HepG2 (cell line): Measurements from ENCODE around the gene NFE2L3. TPM values are rescaled to one million over a fixed set of nuclear protein-coding genes. Genes with fewer than 3 reads are reported as not detected.

Source experiments
- ATM ChIP-seq: fragments of 450-650 bp; IDR thresholded peaks from 2 replicates; pipeline ENCODE4 v1.7.1; 2017; ENCODE audit warnings: mild to moderate bottlenecking, borderline replicate concordance
- MLLT10 ChIP-seq: sonication (generic); formaldehyde crosslinking; IDR thresholded peaks from 2 replicates; pipeline ENCODE4 v1.4.0; 2020; ENCODE audit warnings: missing genetic modification reagents
- NFIC ChIP-seq: IDR thresholded peaks from 2 replicates; pipeline ENCODE4 v1.6.1; 2012; ENCODE audit warnings: mild to moderate bottlenecking, low read length, inconsistent platforms
- RELA ChIP-seq: sonication (generic); formaldehyde crosslinking; IDR thresholded peaks from 2 replicates; pipeline ENCODE4 v1.4.0; 2020; ENCODE audit warnings: missing genetic modification reagents
- SNRNP70 ChIP-seq: fragments of 200-400 bp; formaldehyde crosslinking; IDR thresholded peaks from 2 replicates; pipeline ENCODE4 v1.6.1; 2017; ENCODE audit warnings: mild to moderate bottlenecking, low read depth, low read length, moderate library complexity
- TCF7 ChIP-seq: sonication (generic); IDR thresholded peaks from 2 replicates; pipeline ENCODE4 v1.6.1; 2016; ENCODE audit warnings: antibody characterized with exemption, low read depth
- ZC3H13 ChIP-seq: sonication (generic); formaldehyde crosslinking; IDR thresholded peaks from 2 replicates; pipeline ENCODE4 v1.8.1; 2023; ENCODE audit warnings: mild to moderate bottlenecking, missing genetic modification reagents, moderate library complexity
- ZFP90 ChIP-seq: sonication (generic); formaldehyde crosslinking; IDR thresholded peaks from 2 replicates; pipeline ENCODE4 v1.8.0; 2022; ENCODE audit warnings: missing genetic modification reagents, mild to moderate bottlenecking, inconsistent platforms, borderline replicate concordance
- polyA plus RNA-seq, 8 experiments: library from polyadenylated mRNA; depleted of rRNA in 3 of 8; stranded (reverse) in 7 of 8; unstranded in 1 of 8; fragments of >200 nt; fragmentation: Illumina TruSeq in 4 of 8; extraction: Trizol in 4 of 8; gene quantifications; 2 replicates each; pipeline versions ENCODE4 v1.2.1 to v1.2.3, GENCODE V29; 2011 to 2016; ENCODE audit warnings: low read depth in 4 of 8, missing spikeins in 1 of 8, mixed read lengths in 1 of 8; ENCODE audit not compliant: insufficient read depth in 1 of 8
- total RNA-seq, 5 experiments: library from RNA; depleted of rRNA; stranded (reverse); fragments of >200 nt; fragmentation: Illumina TruSeq; extraction: Trizol; gene quantifications; 2 replicates each; pipeline ENCODE4 v1.2.3, GENCODE V29; 2016; ENCODE audit warnings: low read depth in 1 of 5
- TF ChIP-seq, protein P1 (sequence below): sonication (generic); formaldehyde crosslinking; IDR thresholded peaks from 2 replicates; pipeline ENCODE4 v1.4.0; 2020; ENCODE audit warnings: missing genetic modification reagents
- TF ChIP-seq, protein P2 (sequence below): sonication (generic); formaldehyde crosslinking; IDR thresholded peaks from 2 replicates; pipeline ENCODE4 v1.5.1; 2020; ENCODE audit warnings: missing genetic modification reagents, mild to moderate bottlenecking, borderline replicate concordance
- TF ChIP-seq, protein P3 (sequence below): sonication (generic); formaldehyde crosslinking; IDR thresholded peaks from 2 replicates; pipeline ENCODE4 v1.9.0; 2021; ENCODE audit warnings: mild to moderate bottlenecking, missing genetic modification reagents
- TF ChIP-seq, protein P4 (sequence below): sonication (generic); formaldehyde crosslinking; IDR thresholded peaks from 2 replicates; pipeline ENCODE4 v1.9.0; 2022; ENCODE audit warnings: low read depth, missing genetic modification reagents
- TF ChIP-seq, protein P5 (sequence below): sonication (generic); formaldehyde crosslinking; IDR thresholded peaks from 2 replicates; pipeline ENCODE4 v1.4.0; 2020; ENCODE audit warnings: missing genetic modification reagents

Gene NFE2L3
- total and polyA plus RNA-seq, 2 of the 13 experiments (the other 11 are each of a cell fraction or from before 2014, with no cell fraction given), result 11.4 to 19.4 TPM

DNA sequence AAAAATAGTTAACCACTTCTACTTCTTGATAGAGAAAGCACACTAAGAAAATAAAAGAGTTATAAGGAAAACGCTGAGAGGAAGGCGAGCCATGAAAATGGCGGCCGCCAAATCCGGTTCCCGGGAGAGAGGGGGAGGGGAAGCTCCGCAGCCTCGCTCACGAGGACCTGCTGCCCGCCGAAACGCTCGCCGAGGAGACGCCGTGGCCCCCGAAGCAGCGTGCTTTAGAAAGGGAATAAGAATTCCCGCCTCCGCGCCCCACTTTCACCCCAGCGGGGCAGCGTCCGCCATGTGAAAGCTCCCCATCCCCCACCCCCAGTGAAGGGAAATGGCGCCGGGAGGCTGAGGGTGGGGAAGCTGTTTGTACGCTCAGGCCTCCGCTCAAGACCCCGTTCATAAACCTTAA lies 48.0 kb downstream of the NFE2L3 start (continued):
- TF ChIP-seq, protein P1, sequence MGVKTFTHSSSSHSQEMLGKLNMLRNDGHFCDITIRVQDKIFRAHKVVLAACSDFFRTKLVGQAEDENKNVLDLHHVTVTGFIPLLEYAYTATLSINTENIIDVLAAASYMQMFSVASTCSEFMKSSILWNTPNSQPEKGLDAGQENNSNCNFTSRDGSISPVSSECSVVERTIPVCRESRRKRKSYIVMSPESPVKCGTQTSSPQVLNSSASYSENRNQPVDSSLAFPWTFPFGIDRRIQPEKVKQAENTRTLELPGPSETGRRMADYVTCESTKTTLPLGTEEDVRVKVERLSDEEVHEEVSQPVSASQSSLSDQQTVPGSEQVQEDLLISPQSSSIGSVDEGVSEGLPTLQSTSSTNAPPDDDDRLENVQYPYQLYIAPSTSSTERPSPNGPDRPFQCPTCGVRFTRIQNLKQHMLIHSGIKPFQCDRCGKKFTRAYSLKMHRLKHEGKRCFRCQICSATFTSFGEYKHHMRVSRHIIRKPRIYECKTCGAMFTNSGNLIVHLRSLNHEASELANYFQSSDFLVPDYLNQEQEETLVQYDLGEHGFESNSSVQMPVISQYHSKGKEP (CRISPR knock-in tag), result no peak
- no peak for TF ChIP-seq ATM
- TF ChIP-seq, protein P2, sequence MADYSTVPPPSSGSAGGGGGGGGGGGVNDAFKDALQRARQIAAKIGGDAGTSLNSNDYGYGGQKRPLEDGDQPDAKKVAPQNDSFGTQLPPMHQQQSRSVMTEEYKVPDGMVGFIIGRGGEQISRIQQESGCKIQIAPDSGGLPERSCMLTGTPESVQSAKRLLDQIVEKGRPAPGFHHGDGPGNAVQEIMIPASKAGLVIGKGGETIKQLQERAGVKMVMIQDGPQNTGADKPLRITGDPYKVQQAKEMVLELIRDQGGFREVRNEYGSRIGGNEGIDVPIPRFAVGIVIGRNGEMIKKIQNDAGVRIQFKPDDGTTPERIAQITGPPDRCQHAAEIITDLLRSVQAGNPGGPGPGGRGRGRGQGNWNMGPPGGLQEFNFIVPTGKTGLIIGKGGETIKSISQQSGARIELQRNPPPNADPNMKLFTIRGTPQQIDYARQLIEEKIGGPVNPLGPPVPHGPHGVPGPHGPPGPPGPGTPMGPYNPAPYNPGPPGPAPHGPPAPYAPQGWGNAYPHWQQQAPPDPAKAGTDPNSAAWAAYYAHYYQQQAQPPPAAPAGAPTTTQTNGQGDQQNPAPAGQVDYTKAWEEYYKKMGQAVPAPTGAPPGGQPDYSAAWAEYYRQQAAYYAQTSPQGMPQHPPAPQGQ (CRISPR knock-in tag), result no peak
- TF ChIP-seq ZC3H13 (CRISPR knock-in tag), result no peak
- TF ChIP-seq, protein P3, sequence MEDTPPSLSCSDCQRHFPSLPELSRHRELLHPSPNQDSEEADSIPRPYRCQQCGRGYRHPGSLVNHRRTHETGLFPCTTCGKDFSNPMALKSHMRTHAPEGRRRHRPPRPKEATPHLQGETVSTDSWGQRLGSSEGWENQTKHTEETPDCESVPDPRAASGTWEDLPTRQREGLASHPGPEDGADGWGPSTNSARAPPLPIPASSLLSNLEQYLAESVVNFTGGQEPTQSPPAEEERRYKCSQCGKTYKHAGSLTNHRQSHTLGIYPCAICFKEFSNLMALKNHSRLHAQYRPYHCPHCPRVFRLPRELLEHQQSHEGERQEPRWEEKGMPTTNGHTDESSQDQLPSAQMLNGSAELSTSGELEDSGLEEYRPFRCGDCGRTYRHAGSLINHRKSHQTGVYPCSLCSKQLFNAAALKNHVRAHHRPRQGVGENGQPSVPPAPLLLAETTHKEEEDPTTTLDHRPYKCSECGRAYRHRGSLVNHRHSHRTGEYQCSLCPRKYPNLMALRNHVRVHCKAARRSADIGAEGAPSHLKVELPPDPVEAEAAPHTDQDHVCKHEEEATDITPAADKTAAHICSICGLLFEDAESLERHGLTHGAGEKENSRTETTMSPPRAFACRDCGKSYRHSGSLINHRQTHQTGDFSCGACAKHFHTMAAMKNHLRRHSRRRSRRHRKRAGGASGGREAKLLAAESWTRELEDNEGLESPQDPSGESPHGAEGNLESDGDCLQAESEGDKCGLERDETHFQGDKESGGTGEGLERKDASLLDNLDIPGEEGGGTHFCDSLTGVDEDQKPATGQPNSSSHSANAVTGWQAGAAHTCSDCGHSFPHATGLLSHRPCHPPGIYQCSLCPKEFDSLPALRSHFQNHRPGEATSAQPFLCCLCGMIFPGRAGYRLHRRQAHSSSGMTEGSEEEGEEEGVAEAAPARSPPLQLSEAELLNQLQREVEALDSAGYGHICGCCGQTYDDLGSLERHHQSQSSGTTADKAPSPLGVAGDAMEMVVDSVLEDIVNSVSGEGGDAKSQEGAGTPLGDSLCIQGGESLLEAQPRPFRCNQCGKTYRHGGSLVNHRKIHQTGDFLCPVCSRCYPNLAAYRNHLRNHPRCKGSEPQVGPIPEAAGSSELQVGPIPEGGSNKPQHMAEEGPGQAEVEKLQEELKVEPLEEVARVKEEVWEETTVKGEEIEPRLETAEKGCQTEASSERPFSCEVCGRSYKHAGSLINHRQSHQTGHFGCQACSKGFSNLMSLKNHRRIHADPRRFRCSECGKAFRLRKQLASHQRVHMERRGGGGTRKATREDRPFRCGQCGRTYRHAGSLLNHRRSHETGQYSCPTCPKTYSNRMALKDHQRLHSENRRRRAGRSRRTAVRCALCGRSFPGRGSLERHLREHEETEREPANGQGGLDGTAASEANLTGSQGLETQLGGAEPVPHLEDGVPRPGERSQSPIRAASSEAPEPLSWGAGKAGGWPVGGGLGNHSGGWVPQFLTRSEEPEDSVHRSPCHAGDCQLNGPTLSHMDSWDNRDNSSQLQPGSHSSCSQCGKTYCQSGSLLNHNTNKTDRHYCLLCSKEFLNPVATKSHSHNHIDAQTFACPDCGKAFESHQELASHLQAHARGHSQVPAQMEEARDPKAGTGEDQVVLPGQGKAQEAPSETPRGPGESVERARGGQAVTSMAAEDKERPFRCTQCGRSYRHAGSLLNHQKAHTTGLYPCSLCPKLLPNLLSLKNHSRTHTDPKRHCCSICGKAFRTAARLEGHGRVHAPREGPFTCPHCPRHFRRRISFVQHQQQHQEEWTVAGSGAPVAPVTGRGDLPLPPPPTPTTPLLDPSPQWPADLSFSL (CRISPR knock-in tag), result no peak
- no peak for TF ChIP-seq MLLT10 (CRISPR knock-in tag)
- no peak for TF ChIP-seq SNRNP70
- no peak for TF ChIP-seq NFIC
- TF ChIP-seq RELA (CRISPR knock-in tag), result no peak
- TF ChIP-seq, protein P4, sequence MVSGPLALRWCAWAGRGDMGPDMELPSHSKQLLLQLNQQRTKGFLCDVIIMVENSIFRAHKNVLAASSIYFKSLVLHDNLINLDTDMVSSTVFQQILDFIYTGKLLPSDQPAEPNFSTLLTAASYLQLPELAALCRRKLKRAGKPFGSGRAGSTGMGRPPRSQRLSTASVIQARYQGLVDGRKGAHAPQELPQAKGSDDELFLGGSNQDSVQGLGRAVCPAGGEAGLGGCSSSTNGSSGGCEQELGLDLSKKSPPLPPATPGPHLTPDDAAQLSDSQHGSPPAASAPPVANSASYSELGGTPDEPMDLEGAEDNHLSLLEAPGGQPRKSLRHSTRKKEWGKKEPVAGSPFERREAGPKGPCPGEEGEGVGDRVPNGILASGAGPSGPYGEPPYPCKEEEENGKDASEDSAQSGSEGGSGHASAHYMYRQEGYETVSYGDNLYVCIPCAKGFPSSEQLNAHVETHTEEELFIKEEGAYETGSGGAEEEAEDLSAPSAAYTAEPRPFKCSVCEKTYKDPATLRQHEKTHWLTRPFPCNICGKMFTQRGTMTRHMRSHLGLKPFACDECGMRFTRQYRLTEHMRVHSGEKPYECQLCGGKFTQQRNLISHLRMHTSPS (CRISPR knock-in tag), result no peak
- 0 out of 2 replicates have a peak, but pooled peaks have one; percentile 1 for TF ChIP-seq TCF7
- TF ChIP-seq ZFP90 (CRISPR knock-in tag), result no peak
- TF ChIP-seq, protein P5, sequence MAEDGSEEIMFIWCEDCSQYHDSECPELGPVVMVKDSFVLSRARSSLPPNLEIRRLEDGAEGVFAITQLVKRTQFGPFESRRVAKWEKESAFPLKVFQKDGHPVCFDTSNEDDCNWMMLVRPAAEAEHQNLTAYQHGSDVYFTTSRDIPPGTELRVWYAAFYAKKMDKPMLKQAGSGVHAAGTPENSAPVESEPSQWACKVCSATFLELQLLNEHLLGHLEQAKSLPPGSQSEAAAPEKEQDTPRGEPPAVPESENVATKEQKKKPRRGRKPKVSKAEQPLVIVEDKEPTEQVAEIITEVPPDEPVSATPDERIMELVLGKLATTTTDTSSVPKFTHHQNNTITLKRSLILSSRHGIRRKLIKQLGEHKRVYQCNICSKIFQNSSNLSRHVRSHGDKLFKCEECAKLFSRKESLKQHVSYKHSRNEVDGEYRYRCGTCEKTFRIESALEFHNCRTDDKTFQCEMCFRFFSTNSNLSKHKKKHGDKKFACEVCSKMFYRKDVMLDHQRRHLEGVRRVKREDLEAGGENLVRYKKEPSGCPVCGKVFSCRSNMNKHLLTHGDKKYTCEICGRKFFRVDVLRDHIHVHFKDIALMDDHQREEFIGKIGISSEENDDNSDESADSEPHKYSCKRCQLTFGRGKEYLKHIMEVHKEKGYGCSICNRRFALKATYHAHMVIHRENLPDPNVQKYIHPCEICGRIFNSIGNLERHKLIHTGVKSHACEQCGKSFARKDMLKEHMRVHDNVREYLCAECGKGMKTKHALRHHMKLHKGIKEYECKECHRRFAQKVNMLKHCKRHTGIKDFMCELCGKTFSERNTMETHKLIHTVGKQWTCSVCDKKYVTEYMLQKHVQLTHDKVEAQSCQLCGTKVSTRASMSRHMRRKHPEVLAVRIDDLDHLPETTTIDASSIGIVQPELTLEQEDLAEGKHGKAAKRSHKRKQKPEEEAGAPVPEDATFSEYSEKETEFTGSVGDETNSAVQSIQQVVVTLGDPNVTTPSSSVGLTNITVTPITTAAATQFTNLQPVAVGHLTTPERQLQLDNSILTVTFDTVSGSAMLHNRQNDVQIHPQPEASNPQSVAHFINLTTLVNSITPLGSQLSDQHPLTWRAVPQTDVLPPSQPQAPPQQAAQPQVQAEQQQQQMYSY (CRISPR knock-in tag), result no peak
